ELF-1 (cell line): ENCODE measurements around the gene BIRC3.
A peak's percentile ranks its signal among the peaks of the same experiment; 100 is the strongest.

Experiments used
- DNase-seq: peaks from one replicate; pipeline ENCODE4 v3.0.0-alpha.2; 2016; ENCODE audit warnings: low read depth, low spot score

Gene BIRC3

DNA sequence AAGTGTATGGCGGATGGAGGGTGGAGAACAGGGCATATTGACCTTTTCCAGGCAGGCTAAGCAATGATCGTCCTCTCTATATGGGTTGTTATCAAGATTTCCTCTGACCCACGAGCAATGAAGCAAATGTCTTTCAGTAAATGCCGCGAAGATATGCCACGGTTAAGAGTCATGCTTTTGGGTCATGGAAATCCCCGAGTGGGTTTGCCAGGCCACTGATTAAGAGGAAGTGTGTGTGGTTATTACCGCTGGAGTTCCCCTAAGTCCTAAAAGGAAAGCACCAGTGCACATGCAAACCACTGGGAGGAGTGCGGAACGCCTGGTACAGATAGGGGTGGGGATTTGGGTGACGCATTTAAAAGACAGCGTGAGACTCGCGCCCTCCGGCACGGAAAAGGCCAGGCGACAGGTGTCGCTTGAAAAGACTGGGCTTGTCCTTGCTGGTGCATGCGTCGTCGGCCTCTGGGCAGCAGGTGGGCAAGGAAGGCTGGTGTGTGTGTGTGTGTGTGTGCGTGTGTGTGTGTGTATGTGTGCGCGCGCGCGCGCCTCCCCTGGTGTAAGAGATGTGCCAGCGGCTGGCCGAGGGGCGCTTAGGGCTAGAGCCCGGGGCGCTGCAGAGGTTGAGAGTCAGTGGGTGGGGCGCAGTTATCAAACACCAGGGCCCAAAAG, at the start of gene BIRC3:
BIRC3 (plus strand) TSS at position 386 of the 669 bp plus-strand sequence. CDS start 7,026 bp downstream, outside the sequence.
- DNase-seq: peak; percentile 86

DNA sequence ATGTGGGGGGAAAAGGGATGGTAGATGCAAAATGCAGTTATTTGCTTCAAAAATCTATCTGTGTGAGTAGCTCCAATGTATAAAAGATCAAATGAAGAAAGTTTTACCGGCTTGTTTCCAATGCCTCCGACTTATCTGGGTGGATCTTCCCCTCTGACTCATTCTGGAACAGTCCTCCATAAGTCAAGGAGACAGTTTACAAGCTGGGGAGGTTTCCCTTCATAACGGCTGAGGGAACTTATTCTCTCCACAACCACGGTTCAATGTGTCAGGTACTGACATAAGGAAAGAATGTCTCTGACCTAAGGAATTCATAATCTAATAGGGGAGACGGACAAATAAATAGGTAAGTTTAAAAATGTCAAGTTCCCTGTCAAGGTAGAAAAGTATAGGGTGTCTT, 49.7 kb upstream of the BIRC3 start:
- no peak for DNase-seq

DNA sequence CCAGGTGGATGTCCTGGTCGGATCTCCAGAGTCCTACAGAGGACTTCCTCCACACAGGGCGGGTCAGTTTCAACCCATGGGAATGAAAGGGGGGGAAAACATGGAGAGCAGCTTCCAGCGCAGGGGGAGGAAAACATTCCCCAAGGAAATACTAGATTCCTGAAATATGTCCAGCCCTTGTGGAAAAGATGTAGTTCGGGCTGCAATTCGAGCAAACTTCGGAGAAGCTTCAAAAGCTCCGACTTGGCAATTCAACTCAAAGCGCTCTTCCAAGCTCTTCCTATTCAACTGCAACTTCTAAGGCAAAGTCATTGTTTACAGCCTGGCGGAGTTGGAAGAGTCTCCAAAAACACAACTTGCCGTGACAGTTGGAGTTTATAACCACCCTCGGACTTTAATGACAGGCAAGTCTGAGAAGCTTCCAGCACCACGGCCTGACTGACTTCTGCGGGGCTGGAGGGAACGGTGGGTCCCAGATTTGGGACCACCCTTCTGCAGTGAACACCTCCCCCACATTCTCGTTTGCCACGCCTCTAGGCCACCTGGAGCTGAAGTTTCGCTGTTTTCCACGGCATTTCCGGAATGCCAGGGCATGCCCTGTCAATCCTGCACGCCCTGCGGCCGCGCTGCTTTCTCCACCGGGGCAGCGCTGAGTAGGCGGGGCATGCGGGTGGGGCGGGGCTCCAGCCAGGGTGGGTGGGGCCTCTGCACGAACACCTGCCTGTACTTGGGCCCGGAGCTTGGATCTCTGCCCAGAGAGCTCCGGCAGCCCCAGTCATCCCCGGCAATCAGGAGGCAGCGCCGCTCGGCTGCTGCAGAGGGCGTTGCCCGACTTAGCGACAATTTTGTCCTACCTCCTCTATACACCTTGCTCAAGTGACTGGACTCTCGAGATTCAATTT, 49.0 kb upstream of the BIRC3 start:
- peak; percentile 92 for DNase-seq

DNA sequence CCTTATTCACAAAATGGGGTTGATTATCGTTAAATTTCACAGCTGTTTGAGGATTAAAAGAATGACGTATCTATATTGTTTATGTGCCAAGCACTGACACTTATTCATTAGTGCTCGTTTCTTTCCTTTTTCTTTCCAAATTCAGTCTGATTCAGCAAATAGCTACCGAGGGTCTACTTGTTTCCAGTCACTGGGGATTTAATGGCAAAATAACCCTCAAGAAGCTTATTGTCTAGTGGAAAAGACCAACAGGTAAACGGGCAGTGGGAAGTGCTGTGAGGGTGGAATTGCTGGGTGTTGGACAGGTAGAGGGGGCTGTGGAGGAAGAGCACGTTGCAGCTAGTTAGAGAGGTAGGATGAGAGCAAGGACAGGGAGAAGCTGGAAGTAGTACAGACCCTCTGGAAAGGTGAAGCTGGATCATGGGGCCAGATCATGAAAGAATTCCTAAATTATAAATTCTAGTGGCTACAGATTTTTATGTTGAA, 48.3 kb upstream of the BIRC3 start:
- DNase-seq: no peak

DNA sequence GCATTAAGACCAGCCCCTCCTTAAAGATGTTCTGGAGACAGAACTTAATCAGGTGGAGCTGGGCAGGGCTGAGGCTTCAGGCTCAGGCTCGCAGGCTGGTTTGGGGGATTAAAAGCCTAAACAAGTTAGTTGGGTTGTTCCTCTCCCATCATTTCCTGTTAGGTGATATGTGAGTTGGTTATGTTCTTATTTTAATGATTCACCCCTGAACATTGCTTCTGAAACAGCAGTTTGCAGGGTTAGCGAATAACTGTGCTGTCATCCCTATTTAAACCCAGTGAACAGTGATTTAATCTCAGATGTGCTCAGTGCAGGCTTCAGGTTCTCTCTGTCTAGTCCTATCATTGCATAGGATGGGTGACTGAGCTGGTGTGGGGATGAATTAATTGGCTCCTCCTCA, 47.4 kb upstream of the BIRC3 start:
- DNase-seq: no peak

DNA sequence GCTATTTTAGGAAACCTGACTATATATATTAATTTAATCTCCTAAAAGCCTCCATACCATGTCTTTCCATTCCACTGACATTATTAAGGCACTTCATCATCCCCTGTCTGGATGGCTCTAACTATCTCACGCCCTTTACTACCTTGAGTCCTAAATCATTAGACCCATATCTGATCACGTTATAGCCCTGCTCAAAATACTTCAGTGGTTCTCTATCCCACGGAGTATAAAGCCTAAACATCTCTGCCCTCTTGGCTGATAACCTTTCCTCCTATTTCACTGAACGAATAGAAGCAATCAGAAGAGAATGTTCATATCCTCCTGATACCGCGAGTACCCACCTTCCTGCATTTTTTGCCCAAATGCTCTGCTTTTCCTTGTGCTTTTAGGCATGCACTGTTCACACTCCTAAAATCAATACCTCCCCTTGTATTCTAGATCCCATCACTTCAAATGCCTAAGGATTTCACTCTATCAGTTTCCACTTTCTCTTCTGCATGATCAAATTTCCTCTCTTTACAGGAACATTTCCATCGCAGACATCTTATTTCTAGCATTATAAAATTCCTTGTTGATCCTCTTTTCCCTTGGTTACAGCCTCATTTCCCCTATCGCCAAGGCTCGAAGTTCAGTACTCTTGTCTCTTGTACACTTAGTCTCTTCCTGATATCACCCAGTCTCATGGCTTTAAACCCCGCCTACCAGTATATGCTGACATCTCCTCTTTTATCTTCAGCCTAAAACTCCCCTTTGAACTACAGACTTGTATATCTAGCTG, 45.0 kb upstream of the BIRC3 start:
- DNase-seq: no peak

DNA sequence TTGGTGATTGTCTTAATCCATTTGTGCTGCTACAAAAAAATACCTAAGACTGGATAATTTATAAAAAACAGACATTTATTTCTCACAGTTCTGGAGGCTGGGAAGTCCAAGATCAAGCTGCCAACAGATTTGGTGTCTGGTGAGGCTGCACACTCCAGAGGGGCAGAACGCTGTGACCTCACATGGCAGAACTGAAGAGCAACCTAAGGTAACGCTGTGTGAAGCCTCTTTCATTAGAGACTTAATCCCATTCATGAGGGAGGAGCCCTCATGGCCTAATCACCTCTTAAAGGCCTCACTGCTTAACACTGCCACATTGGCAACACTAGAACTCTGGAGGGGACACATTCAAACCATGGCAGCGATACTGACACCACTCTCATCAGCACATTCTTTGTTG, 42.7 kb upstream of the BIRC3 start:
- DNase-seq: no peak

DNA sequence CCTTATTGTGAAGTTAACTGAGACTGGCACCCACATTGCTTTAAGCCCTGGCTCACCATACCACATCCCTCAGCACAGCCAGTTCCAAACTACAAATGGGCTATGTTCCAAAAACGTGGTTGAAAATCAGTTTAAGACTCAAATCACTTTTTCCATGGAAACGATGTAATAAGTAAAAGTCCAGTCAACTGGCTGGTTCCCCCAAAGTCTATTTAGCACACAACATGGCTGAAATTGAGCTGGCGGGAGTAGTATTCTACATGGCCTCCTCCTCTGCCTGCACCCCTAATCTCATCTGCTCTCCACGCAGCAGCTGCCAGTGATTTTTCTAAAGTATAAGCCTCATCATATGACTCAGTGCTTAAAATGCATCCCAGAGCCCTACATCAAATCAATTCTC, 40.9 kb upstream of the BIRC3 start:
- no peak for DNase-seq

DNA sequence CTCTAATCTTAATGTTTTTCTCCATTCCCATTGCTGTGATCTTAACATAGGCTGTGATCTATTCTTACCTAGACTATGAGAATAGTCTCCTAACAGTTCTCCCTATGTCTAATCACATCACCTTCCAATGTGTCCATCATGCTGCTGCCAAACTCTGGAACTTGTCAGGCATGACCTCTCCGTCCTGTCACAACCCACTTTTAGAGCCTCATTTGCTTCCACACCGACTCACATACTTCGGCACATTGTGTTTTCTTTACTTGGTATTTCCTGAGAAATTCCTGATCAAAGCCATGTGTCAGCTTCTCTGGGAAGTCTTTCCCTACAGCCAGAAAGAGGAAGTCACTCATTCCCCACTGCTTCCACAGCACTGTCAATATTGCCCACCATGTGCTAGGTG, 40.5 kb upstream of the BIRC3 start:
- no peak for DNase-seq

DNA sequence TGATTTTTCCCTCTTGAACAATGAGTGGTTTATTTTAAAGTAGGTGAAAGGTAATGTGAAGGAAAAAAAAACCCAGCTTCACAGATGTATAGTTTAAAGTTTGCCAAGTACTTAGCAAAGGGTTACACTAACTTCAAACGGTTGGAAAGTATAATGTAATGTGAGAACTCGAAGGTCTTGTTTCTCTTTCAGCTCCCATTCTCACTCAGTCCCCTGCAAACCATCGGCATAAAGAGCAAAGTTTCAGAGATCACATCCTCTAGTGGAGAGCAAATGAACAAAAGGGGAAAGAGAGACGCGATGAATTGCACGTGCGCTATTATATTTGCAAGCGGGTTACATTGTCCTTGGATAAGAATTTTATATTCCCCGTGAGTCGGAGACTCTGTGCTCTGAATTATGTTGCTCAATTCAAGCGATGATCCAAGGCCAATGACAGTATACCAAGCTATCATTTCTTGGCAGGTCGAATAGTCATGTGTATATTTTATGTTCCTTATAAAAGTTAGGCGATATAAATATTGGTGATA, 37.6 kb upstream of the BIRC3 start:
- no peak for DNase-seq

DNA sequence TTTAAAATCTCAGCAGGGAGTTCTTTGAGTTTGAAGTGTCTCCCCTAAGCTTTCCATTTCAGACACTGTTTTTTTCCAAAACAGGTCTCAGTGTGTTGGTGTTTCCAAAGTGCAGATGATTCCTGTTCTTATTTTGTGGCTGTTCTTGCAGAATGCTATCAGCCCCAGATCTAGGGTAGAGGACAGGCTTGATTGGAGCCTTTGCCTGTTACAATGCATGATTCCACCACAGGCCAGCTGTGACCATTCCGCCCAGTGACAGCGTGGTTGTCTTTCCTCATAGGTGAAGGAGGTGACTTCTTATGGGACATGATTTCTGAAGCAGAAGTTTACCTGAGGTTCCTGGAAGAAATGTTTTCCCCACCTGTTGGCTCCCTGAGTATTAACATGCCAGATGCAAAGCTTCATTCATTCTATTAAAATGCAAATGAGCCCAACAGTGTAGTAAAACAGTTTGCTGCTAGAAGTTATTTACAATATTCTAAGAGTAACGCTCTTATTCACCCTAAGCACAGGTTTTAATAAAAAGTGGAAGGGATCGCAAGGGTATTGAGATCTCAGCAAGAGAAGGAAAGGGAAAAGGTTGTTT, 36.9 kb upstream of the BIRC3 start:
- no peak for DNase-seq

DNA sequence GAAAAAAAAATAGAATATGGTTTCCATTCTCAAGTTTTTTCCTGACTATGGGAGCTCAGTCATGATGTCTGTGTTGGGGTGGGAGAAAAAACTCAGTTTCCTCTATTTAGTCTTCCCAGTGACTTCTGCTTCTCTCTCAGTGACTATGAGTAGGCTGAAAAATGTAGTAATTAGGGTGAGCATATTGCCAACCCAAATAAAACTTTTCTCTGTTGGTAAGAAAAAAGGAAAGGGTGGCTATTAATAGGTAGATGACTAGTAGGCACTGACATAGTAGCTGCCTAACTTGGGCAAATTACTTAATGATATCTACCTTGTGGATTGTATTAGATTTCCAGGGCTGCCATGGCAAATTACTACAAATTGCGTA, 34.2 kb upstream of the BIRC3 start:
- no peak for DNase-seq

DNA sequence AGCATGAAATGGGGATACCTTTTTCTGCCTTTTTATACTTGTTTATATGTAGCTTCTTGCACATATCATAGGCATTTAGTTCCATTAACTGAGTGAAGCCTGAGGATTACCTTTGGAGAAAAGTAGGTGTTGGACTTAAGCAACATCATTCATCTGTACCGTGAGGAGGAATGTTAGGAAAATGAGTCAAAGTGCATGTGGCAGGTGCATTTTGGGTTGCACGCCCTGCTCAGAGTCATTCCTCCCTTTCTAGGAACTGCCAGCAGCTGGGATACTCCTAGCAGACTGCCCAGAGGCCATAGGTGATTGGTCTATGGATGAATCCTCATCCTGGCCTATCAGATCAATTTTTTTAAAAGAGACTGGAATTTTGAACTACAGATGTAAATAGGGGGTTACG, 33.3 kb upstream of the BIRC3 start:
- no peak for DNase-seq

DNA sequence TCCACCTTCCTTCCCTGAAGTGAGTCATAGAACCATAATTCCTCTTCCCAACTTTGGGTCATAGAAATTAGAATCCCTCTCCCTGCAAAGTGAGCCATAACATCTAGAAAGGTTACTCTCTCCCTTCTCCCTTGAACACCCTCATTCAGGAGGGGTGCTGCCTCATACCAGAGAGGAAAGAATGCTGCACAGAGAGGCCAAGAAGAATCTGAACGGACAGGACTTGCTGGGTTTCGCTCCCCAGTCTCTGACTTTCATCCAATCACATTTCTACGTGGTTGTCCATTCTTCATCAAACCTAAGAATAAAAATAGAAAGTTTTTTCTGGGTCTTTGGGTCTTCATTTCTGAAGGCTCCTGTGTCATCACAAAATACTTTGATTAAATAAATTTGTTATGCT, 31.0 kb upstream of the BIRC3 start:
- no peak for DNase-seq

DNA sequence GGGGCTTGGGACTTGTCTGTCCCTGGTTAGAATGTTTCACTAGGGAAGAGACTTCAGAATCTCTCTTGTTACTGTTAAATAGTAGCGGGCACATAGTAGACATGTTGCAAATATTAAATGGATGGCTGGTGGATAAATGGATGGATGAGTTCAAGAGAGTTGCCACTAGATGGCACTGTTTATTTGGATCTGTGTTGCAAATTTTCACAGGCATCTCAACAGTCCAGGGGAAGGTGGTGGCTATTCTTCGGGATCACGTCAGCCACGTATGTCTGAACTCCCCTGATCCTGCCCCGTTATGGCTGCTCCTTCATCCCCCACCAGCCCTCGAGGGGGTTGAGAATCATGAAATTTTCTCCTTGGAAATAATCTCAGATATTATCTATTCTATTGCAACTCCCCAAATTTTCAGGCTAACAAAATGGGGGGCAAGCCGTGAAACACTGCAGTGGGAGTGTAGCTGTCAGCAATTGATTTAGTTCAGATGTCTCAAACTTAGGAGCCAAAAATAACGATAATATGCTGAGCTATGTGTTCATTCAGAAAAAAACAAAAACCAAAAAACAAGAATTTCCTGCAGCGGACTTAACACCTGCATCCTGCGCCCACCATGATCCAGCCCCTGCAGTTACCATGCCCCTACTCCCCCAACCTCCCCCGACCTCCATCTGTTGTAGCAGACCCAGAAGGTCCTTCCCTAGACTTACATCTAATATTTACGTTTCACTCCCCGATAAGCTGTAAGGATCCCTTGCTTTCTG, 29.1 kb upstream of the BIRC3 start:
- DNase-seq: peak; percentile 63

DNA sequence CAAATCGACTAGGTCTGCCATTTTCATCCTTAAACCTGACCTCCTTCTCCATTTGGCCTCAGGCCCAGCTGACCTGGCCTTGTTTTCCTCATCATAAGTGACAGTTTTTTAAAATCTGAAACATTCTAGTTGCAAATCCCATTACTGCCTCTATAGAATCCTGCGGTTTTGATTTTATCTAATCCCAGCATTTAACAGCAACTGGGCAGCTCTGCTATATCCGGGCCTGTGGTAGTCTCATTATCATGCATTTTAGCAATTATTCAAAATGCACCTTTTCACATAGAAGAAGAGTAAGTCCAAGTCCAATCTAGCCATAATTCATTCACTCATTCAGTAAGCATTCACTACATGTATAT, 28.6 kb upstream of the BIRC3 start:
- no peak for DNase-seq

DNA sequence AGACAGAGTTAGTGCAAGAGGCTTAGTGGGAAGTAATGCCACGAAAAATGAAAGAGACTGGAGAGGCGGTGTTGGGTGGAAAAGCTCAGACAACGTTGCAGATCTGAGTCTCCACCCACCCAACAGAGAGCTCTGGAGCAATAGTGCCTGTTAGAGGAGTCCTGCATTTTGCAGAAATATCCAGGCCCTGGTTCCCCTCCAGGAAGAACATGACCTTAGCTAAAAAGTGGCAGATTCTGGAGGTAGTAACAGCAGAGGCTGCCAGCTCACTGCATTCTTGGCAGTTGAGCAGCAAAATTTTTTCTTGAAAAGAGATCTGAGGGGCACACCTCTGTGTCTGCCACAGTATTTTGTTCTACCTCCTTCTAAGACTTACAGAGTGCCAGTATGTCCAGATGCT, 27.7 kb upstream of the BIRC3 start:
- no peak for DNase-seq

DNA sequence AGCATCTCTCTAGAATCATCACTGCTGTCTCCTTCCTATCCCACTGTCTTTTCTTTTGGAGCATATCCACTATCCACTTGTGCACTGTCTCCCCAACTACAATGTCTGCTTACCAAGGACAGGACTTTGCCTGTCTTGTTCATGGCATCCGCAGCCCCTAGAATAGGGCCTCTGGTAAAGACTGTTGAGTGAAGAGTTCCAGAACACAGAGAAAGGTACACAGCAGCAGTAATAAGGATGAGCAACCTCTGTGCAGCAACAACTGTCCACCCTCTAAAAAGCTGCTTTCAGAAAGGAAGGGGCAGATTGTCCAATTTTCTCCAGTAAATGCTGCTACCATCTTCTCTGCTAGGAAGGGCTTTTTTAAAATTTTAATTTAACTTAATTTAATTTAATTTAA, 25.5 kb upstream of the BIRC3 start:
- no peak for DNase-seq

DNA sequence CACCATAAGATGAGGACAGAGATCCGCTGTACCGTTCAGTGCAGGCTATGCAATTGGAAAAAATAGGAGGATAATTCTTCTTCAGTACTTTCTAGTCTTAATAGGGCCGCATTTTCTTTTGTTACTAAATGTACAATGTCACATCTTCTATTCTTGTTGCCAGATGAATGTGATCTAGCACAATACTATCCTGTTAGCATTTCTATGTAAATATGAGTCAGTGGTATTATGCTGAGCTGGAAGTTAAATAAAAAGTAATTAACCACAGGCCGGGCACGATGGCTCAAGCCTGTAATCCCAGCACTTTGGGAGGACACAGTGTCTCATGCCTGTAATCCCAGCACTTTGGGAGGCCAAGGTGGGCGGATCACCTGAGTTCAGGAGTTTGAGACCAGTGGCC, 24.4 kb upstream of the BIRC3 start:
- no peak for DNase-seq

DNA sequence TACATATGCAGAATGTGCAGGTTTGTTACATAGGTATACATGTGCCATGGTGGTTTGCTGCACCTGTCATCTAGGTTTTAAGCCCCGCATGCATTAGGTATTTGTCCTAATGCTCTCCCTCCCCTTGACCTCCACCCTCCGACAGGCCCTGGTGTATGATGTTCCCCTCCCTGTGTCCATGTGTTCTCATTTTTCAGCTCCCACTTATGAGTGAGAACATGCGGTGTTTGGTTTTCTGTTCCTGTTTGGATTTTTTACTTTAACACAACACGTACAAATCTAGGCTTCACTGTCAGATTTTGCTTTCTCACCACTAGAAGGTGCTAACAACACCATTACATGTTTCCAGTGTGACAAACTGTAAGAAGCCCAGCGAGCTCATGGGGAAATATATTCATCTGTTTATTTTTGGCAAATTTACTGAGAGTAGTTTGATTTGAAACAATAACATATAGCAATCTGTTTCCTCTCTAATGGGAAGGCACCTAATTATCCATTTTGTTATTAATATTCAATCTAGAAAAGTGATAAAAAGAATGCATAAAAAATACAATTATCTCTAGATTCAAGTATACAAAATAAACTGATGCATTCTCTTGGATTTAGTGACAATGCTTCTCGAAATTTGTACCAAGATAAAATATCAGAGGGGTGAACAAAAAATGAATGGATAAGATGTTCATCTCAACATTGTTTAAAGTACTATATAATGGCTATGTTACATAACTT, 23.2 kb upstream of the BIRC3 start:
- no peak for DNase-seq
